ENCODE data around the gene PLSCR4.
"Not testable (repeated sequence)": the region's sequence is repeated elsewhere in the genome, so short reads cannot be mapped to it uniquely, and the experiment has no call there.

PLSCR4 gene

GRCh38 chr3:146250449-146251382 lies at the start of gene PLSCR4:
Gene PLSCR4, minus strand, starts transcription at chr3:146251105. Its CDS starts 29,034 bp downstream, at chr3:146222071.
- peak within 1 kb of the TSS; percentile 75 for H3K4me3 ChIP-seq (ENCODE audit: low read depth, low read length)
- in situ Hi-C loops (cut with HindIII; ENCODE audit: low sequenced_read_pairs), result no loop called here
- TF ChIP-seq CTCF (IDR thresholded peaks at IDR 0.05; ENCODE audit: low read depth, low read length, missing control alignments), result no peak
- DNase-seq (ENCODE audit: low read depth), result no peak

- H3K4me3 ChIP-seq (ENCODE audit: low read depth, low read length); in situ Hi-C loops (cut with HindIII; ENCODE audit: low sequenced_read_pairs); DNase-seq (ENCODE audit: low read depth): not testable (repeated sequence)
Observed at GRCh38 chr3:146293401-146293800, 42.5 kb upstream of the PLSCR4 start.

- in situ Hi-C loops (cut with HindIII; ENCODE audit: low sequenced_read_pairs), result no loop called here
- no peak overlapping the region for H3K4me3 ChIP-seq (ENCODE audit: low read depth, low read length)
- TF ChIP-seq CTCF (IDR thresholded peaks at IDR 0.05; ENCODE audit: low read depth, low read length, missing control alignments), result no peak
- DNase-seq (ENCODE audit: low read depth), result no peak
Observed at GRCh38 chr3:146283781-146284445, 33.0 kb upstream of the PLSCR4 start.

- in situ Hi-C loops (cut with HindIII; ENCODE audit: low sequenced_read_pairs), result no loop called here
- no peak overlapping the region for H3K4me3 ChIP-seq (ENCODE audit: low read depth, low read length)
- no peak for TF ChIP-seq CTCF (IDR thresholded peaks at IDR 0.05; ENCODE audit: low read depth, low read length, missing control alignments)
- DNase-seq (ENCODE audit: low read depth), result peak; percentile 33
Observed at GRCh38 chr3:146280864-146281263, 30.0 kb upstream of the PLSCR4 start.

- H3K4me3 ChIP-seq (ENCODE audit: low read depth, low read length), result no peak overlapping the region
- DNase-seq (ENCODE audit: low read depth), result no peak
- in situ Hi-C loops (cut with HindIII; ENCODE audit: low sequenced_read_pairs), result no loop called here
- TF ChIP-seq CTCF (IDR thresholded peaks at IDR 0.05; ENCODE audit: low read depth, low read length, missing control alignments), result no peak
Observed at GRCh38 chr3:146279951-146280350, 29.0 kb upstream of the PLSCR4 start.

GRCh38 chr3:146279013-146279412 lies 28.1 kb upstream of the PLSCR4 start:
- in situ Hi-C loops (cut with HindIII; ENCODE audit: low sequenced_read_pairs), result no loop called here
- TF ChIP-seq CTCF (IDR thresholded peaks at IDR 0.05; ENCODE audit: low read depth, low read length, missing control alignments), result no peak
- DNase-seq (ENCODE audit: low read depth), result no peak
- H3K4me3 ChIP-seq (ENCODE audit: low read depth, low read length), result no peak overlapping the region

Measured in astrocyte of the cerebellum (primary cell).